Measurements from ENCODE around the gene RPS17. TPM values are rescaled to one million over a fixed set of nuclear protein-coding genes. Genes with fewer than 3 reads are reported as not detected.
"Not testable (repeated sequence)": the region's sequence is repeated elsewhere in the genome, so short reads cannot be mapped to it uniquely, and the experiment has no call there.

Gene RPS17
- total and polyA plus RNA-seq, 9 donors = 2,775 to 5,512 (median 3,236) TPM

- H3K27me3 ChIP-seq (ENCODE audit: control insufficient read depth, insufficient read depth, low read length); H3K9me3 ChIP-seq (replicated peaks; ENCODE audit: control insufficient read depth, low read depth, low read length); H3K36me3 ChIP-seq (ENCODE audit: control insufficient read depth, insufficient read depth, low read length); H3K4me3 ChIP-seq (ENCODE audit: low read length); DNase-seq; H3K27ac ChIP-seq (ENCODE audit: low read length); H3K4me1 ChIP-seq (ENCODE audit: control insufficient read depth, insufficient read depth, low read length): not testable (repeated sequence)
Observed at GRCh38 chr15:82497978-82498377, 42.3 kb downstream of the RPS17 start.

- not testable (repeated sequence) for H3K4me3 ChIP-seq (ENCODE audit: low read length); H3K4me1 ChIP-seq (ENCODE audit: control insufficient read depth, insufficient read depth, low read length); H3K9me3 ChIP-seq (replicated peaks; ENCODE audit: control insufficient read depth, low read depth, low read length); H3K27me3 ChIP-seq (ENCODE audit: control insufficient read depth, insufficient read depth, low read length); H3K27ac ChIP-seq (ENCODE audit: low read length); DNase-seq; H3K36me3 ChIP-seq (ENCODE audit: control insufficient read depth, insufficient read depth, low read length)
- 57% methylated on average over 3 of the region's 4 CpGs for WGBS (ENCODE audit: insufficient coverage)
Observed at GRCh38 chr15:82488250-82488649, 52.0 kb downstream of the RPS17 start.

- not testable (repeated sequence) for H3K27me3 ChIP-seq (ENCODE audit: control insufficient read depth, insufficient read depth, low read length); H3K4me1 ChIP-seq (ENCODE audit: control insufficient read depth, insufficient read depth, low read length); DNase-seq; H3K4me3 ChIP-seq (ENCODE audit: low read length); H3K9me3 ChIP-seq (replicated peaks; ENCODE audit: control insufficient read depth, low read depth, low read length); H3K27ac ChIP-seq (ENCODE audit: low read length); H3K36me3 ChIP-seq (ENCODE audit: control insufficient read depth, insufficient read depth, low read length)
- WGBS (ENCODE audit: insufficient coverage) = 77% methylated on average over 4 of the region's 7 CpGs
Observed at GRCh38 chr15:82487045-82487444, 53.2 kb downstream of the RPS17 start.

Other genes starting within 250 kb of the RPS17 start
- 0.44 TPM for gene GOLGA6L10, start 191.0 kb downstream of the RPS17 start, total RNA-seq
- gene GOLGA6L10, start 191.0 kb downstream of the RPS17 start, polyA plus RNA-seq (ENCODE audit: insufficient read depth in 1 of 8, insufficient read length in 8 of 8, low replicate concordance in 1 of 8) = 1 to 10 TPM in 4 of 8 donors, under 1 TPM in 4; 0.19 to 2.5 (median 0.89) TPM
- 1.1 TPM for gene GOLGA6L9, start 110.6 kb downstream of the RPS17 start, total RNA-seq
- gene GOLGA6L9, start 110.6 kb downstream of the RPS17 start, polyA plus RNA-seq (ENCODE audit: insufficient read depth in 1 of 8, insufficient read length in 8 of 8, low replicate concordance in 1 of 8) = 1 to 10 TPM in 6 of 8 donors, under 1 TPM in 2; 0.88 to 3.9 (median 1.7) TPM
- 1.3 TPM for gene CPEB1, start 106.9 kb upstream of the RPS17 start, total RNA-seq
- 1 to 10 TPM in 1 of 8 donors, under 1 TPM in 7; 0.08 to 1.1 (median 0.50) TPM for gene CPEB1, start 106.9 kb upstream of the RPS17 start, polyA plus RNA-seq (ENCODE audit: insufficient read depth in 1 of 8, insufficient read length in 8 of 8, low replicate concordance in 1 of 8)
- 0.18 TPM for gene AP3B2, start 169.4 kb upstream of the RPS17 start, total RNA-seq
- gene AP3B2, start 169.4 kb upstream of the RPS17 start, polyA plus RNA-seq (ENCODE audit: insufficient read depth in 1 of 8, insufficient read length in 8 of 8, low replicate concordance in 1 of 8) = under 1 TPM; 0.38 to 0.82 (median 0.53) TPM